ENCODE results near the gene EI24.
A peak's percentile ranks its signal among the peaks of the same experiment; 100 is the strongest.

The EI24 gene

DNA sequence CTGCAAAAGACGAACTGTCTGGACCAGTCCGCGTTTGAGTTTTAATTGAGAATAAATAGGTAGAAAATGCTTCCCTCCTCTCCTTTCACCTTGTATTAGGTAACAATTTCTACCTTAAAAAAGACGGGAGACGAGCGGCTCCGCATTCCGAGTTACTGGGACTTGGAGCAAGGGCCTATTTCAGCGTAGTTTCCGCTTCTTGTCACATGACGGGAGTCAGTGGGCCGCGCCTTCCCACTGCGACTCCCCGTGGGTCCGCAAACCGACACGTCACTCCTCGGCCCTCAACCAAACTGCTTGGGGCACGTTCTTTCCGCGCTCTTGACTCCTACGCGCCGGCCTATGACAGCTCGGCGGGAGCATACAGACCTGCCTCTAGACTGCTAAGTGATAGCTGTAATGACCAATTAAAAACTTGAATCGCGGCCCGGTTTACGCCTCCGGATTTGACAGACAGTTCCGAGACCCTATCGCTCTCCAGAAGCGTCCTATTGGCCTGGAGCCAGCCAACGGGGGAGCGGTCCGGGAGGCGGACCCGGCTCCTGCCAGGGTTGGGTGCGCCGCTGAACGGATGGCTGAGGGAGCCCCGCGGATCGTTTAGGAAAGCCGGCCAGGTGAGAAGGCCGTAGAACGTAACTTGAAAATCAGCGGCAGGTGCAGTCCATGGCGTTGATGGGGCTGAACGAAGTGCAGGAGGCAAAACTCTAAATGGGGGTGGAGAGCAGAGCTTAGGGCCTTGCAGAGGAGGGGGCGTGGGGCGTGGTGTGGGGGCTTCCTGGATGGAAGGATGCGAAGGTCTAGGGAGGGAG, 23.2 kb downstream of the EI24 start, which contains the start of gene STT3A:
STT3A (plus strand) TSS at position 548 of the 809 bp plus-strand sequence. CDS start 3,064 bp downstream, outside the sequence.
- peaks cover 60% of the 10 kb centered on the region for H3K79me2 ChIP-seq (ENCODE audit: insufficient read depth, low read length)

DNA sequence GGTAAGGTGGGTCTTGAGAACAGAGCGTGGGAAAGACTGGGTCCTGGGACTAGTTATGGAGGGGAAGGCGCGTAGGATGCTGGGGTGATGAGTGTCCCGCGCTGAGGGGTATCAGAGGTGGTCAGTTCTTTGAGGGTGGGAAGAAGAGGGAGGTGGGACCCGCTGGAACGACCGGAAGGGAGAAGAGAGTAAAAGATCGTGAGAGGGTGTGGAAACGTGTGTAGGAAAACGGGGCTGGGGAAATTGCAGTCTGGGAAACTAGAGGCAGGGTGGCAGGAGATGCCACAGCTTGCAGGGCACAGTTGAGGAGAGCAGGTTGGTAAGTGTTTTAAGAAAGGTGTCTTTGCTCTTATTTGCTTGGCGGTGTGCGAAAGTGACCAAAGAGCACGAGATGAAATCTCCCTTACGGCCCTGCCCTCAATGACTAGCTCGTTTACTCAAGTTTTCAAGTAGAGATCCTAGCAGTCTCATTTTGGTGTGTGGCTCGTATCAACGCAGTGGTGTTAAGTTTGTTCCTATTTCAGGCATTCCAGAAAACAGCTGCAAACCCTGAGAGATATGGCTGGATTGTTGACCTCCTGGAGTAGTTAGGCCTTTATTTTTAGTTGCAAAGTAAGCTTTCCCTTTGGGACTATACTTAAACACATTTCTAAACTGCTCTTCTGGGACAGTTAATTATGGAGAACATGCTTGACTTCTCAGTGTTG, 24.0 kb downstream of the EI24 start:
- no peaks in the 10 kb centered on the region for H3K9me3 ChIP-seq (ENCODE audit: insufficient read depth, low read depth, low read length)
- H3K4me1 ChIP-seq (ENCODE audit: insufficient read depth, low read length, poor library complexity, severe bottlenecking) = peaks cover 30% of the 10 kb centered on the region
- peaks cover 6% of the 10 kb centered on the region; the same call in 1 of the 2 replicates for H3K36me3 ChIP-seq (ENCODE audit: insufficient read depth, low read length)
- H4K20me1 ChIP-seq (ENCODE audit: insufficient read depth, low read length, poor library complexity, severe bottlenecking) = peaks cover 34% of the 10 kb centered on the region
- H3F3A ChIP-seq (ENCODE audit: low read depth) = no peaks in the 10 kb centered on the region
- no peaks in the 10 kb centered on the region for H3K27me3 ChIP-seq (ENCODE audit: insufficient read depth, low read length, poor library complexity, severe bottlenecking)
- H2AFZ ChIP-seq (ENCODE audit: low read length) = peak overlapping the region; percentile 91
- TF ChIP-seq EZH2phosphoT487 (IDR thresholded peaks at IDR 0.05; ENCODE audit: borderline replicate concordance) = no peak
- TF ChIP-seq, protein P1, sequence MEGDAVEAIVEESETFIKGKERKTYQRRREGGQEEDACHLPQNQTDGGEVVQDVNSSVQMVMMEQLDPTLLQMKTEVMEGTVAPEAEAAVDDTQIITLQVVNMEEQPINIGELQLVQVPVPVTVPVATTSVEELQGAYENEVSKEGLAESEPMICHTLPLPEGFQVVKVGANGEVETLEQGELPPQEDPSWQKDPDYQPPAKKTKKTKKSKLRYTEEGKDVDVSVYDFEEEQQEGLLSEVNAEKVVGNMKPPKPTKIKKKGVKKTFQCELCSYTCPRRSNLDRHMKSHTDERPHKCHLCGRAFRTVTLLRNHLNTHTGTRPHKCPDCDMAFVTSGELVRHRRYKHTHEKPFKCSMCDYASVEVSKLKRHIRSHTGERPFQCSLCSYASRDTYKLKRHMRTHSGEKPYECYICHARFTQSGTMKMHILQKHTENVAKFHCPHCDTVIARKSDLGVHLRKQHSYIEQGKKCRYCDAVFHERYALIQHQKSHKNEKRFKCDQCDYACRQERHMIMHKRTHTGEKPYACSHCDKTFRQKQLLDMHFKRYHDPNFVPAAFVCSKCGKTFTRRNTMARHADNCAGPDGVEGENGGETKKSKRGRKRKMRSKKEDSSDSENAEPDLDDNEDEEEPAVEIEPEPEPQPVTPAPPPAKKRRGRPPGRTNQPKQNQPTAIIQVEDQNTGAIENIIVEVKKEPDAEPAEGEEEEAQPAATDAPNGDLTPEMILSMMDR (conservative IDR thresholded peaks at IDR 0.05; ENCODE audit: low read length) = no peak
- H3K9ac ChIP-seq (ENCODE audit: low read depth, low read length, poor library complexity, severe bottlenecking) = peak overlapping the region; percentile 89
- H3K4me2 ChIP-seq (ENCODE audit: low read depth, low read length, poor library complexity, severe bottlenecking) = peak overlapping the region; percentile 88
- H3K79me2 ChIP-seq (ENCODE audit: insufficient read depth, low read length) = peaks cover 67% of the 10 kb centered on the region
- H3K4me3 ChIP-seq (ENCODE audit: low read length, poor library complexity, severe bottlenecking) = peak overlapping the region; percentile 96
- no peaks in the 10 kb centered on the region for H3K9me2 ChIP-seq (replicated peaks; ENCODE audit: low read depth, low read length)

More for the DNA sequence above, 23.2 kb downstream of the EI24 start, which contains the start of gene STT3A:
- Histone ChIP-seq H3K4me2 (ENCODE audit: low read depth, low read length, poor library complexity, severe bottlenecking) (peak within 1 kb of the TSS; percentile 88), H2AFZ (ENCODE audit: low read length) (peak within 1 kb of the TSS; percentile 91), H3K27me3 (ENCODE audit: insufficient read depth, low read length, poor library complexity, severe bottlenecking) (no peaks in the 10 kb centered on the region), H3K4me1 (ENCODE audit: insufficient read depth, low read length, poor library complexity, severe bottlenecking) (peaks cover 30% of the 10 kb centered on the region), H3K9ac (ENCODE audit: low read depth, low read length, poor library complexity, severe bottlenecking) (peak within 1 kb of the TSS; percentile 89), H4K20me1 (ENCODE audit: insufficient read depth, low read length, poor library complexity, severe bottlenecking) (peaks cover 30% of the 10 kb centered on the region), H3K9me3 (ENCODE audit: insufficient read depth, low read depth, low read length) (no peaks in the 10 kb centered on the region), H3K4me3 (ENCODE audit: low read length, poor library complexity, severe bottlenecking) (peak within 1 kb of the TSS; percentile 96), H3K36me3 (ENCODE audit: insufficient read depth, low read length) (peaks cover 2% of the 10 kb centered on the region; the same call in 1 of the 2 replicates), H3F3A (ENCODE audit: low read depth) (no peaks in the 10 kb centered on the region), H3K9me2 (replicated peaks; ENCODE audit: low read depth, low read length) (no peaks in the 10 kb centered on the region)
- no peak for TF ChIP-seq EZH2phosphoT487 (IDR thresholded peaks at IDR 0.05; ENCODE audit: borderline replicate concordance)
- TF ChIP-seq, protein P1 (conservative IDR thresholded peaks at IDR 0.05; ENCODE audit: low read length) = no peak

DNA sequence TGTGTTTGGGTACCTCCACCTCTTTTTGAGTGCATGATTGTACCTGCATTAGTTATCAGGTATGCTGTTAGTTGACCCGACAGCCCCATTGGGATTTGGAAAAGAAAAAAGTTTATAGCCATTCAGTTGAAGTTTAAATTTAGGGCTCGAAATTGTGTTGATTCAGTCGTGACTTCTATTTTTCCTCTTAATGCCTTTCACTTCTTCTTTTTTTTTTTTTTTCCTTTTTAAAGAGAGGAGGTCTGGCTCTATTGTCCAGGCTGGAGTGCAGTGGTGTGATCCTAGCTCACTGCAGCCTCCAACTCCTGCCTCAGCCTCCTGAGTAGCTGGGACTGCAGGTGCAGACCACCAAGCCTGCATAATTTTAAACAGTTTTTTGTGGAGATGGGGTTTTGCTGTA, 25.7 kb downstream of the EI24 start:
- Histone ChIP-seq H3K36me3 (ENCODE audit: insufficient read depth, low read length) (peaks cover 14% of the 10 kb centered on the region; the same call in 1 of the 2 replicates), H3K4me2 (ENCODE audit: low read depth, low read length, poor library complexity, severe bottlenecking) (peak overlapping the region; percentile 88), H3K9me2 (replicated peaks; ENCODE audit: low read depth, low read length) (no peaks in the 10 kb centered on the region), H3K9ac (ENCODE audit: low read depth, low read length, poor library complexity, severe bottlenecking) (peak overlapping the region; percentile 89), H2AFZ (ENCODE audit: low read length) (no peak overlapping the region), H3K79me2 (ENCODE audit: insufficient read depth, low read length) (peaks cover 75% of the 10 kb centered on the region), H3K9me3 (ENCODE audit: insufficient read depth, low read depth, low read length) (no peaks in the 10 kb centered on the region), H3F3A (ENCODE audit: low read depth) (no peaks in the 10 kb centered on the region), H3K4me1 (ENCODE audit: insufficient read depth, low read length, poor library complexity, severe bottlenecking) (peaks cover 30% of the 10 kb centered on the region), H4K20me1 (ENCODE audit: insufficient read depth, low read length, poor library complexity, severe bottlenecking) (peaks cover 34% of the 10 kb centered on the region), H3K27me3 (ENCODE audit: insufficient read depth, low read length, poor library complexity, severe bottlenecking) (no peaks in the 10 kb centered on the region), H3K4me3 (ENCODE audit: low read length, poor library complexity, severe bottlenecking) (peak overlapping the region; percentile 96)
- TF ChIP-seq, protein P1 (conservative IDR thresholded peaks at IDR 0.05; ENCODE audit: low read length) = no peak
- TF ChIP-seq EZH2phosphoT487 (IDR thresholded peaks at IDR 0.05; ENCODE audit: borderline replicate concordance) = no peak

Data from Loucy (cell line).